GM18909 (cell line): ENCODE results near the gene UNKL.
A peak's percentile ranks its signal among the peaks of the same experiment; 100 is the strongest.

ENCODE experiments used
- ATAC-seq: cut with Tn5 transposase; IDR thresholded peaks from one replicate; pipeline ENCODE4 v1.9.1; 2021; ENCODE audit warnings: mild to moderate bottlenecking; ENCODE audit not compliant: unreplicated experiment, poor library complexity

Gene UNKL

DNA sequence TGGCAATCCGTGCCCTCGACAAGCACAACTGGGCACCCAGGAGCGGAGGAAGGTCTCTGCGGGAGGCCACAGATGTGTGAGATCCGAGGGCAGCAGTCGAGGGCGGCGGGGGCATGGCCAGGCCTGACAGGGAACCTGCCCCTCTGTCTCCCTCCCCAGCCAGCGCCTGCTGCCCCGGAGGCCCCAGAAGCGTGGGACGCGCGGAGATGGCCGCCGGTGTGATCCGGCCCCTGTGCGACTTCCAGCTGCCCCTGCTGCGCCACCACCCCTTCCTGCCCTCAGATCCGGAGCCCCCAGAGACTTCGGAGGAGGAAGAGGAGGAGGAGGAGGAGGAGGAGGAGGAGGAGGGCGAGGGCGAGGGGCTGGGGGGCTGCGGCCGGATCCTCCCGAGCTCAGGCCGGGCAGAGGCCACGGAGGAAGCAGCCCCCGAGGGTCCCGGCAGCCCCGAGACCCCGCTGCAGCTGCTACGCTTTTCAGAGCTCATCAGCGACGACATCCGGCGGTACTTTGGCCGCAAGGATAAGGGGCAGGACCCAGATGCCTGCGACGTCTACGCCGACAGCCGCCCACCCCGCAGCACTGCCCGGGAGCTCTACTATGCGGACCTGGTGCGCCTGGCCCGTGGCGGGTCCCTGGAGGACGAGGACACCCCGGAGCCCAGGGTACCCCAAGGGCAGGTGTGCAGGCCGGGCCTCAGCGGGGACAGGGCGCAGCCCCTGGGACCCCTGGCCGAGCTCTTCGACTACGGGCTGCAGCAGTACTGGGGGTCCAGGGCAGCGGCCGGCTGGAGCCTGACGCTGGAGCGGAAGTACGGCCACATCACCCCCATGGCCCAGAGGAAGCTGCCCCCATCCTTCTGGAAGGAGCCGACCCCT, 18.1 kb upstream of the UNKL start:
- ATAC-seq = no peak

GRCh38 chr16:1431497-1432270, 17.2 kb upstream of the UNKL start:
- no peak for ATAC-seq

DNA sequence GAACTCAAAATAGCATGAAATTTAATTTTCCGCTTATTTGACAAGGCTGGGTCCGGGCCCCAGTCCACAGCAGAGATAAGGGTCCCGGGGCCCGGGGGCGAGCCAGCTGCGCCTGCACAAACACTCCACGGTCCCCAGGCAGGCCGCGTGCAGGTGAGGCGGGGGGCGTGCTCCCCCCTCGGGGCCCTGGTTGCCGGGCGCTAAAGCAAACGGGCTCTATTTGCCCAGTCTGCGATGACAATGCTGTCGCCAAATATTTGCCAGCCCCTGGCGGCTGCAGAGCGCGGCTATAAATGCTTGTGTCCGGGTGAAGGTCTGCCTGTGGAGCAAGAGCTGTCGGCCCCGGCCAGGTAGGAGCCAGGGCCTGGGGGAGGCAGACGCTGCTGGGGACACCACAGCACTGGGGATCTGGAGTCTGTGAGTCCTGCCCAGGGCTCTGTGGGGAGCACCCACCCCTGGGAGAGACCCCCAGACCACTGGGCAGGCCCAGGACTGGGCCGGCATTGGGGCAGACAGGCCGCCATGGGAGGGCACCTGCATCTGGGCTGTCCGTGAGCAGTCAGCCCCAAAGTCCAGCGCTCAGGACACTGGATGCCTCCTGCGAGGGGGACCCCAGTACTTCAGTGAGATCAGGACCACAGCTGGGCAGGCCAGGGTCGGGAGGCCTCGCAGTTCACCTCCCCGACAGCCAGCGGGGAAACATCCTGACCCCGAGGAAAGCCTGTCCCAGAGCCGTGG, 16.4 kb upstream of the UNKL start, which contains the start of gene PERCC1:
TSS of gene PERCC1 (plus strand) at position 320 of the 738 bp plus-strand sequence. CDS start 1,516 bp downstream, outside the sequence.
- ATAC-seq = no peak

DNA sequence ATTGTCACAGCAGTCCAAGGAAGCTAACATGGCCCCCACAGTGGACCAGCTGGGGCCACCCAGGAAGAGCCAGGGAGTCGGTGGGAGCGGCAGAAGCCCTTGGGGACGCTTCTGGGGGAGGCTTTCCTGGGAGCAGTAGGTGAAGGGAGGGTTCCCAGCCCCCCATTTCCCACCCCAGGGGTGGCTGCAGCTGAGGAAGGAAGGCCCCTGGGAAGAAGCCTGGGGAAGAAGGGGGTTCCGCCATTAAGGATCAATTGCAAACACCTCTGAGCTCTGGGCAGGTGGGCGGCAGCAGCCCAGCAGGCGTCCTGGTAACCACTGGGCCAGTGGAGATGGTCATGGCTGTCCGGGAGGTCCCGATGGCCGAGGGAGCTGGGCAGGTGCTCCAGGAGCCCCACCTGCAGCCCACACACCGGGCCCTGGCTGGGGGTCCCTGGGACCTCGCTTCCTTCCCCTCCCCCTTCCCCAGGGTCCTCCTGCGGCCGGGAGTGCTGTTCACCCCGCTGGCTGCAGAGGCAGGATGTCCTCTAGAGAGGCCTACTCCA, 15.8 kb upstream of the UNKL start:
- ATAC-seq = no peak

DNA sequence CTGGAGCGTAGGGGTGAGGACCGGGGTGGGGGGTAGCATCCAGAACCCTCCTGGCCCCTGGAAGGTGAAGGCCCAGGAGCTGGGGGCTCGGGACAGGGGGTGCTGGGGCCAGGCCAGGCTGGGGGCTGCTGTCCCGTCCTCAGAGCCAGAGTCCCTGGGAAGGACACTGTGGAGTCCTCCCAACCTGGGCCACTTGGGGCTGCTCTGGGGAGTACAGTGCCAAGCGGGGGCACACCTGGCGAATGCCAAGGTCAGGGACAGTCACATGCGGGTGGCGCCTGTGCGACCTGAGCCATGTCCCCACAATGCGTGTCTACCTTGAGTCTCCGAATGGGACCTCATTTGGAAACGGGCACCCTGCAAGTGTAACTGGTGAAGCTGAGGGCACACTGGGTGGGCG, 15.1 kb upstream of the UNKL start:
- ATAC-seq = no peak

GRCh38 chr16:1429012-1429411, 14.5 kb upstream of the UNKL start:
- ATAC-seq = no peak

DNA sequence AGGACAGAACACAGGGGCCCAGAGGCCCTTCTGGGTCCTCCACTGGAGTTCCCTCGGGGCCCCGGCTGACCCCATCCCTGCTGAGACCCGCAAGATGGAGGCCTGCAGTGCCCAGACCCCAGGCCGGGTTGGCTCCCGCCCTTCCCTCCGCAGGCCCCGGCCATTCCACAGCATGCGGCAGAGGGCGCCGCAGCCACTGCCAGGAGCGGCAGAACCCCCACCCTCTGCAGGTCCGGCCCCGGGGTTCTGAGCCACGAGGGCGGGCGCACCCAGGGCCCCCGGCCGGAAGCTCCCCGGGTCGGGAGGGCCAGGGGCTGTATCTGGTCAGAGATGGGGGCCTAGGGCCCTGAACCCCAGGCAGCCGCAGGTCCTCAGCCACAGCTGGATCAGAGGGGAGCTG, 14.0 kb upstream of the UNKL start:
- ATAC-seq = no peak

DNA sequence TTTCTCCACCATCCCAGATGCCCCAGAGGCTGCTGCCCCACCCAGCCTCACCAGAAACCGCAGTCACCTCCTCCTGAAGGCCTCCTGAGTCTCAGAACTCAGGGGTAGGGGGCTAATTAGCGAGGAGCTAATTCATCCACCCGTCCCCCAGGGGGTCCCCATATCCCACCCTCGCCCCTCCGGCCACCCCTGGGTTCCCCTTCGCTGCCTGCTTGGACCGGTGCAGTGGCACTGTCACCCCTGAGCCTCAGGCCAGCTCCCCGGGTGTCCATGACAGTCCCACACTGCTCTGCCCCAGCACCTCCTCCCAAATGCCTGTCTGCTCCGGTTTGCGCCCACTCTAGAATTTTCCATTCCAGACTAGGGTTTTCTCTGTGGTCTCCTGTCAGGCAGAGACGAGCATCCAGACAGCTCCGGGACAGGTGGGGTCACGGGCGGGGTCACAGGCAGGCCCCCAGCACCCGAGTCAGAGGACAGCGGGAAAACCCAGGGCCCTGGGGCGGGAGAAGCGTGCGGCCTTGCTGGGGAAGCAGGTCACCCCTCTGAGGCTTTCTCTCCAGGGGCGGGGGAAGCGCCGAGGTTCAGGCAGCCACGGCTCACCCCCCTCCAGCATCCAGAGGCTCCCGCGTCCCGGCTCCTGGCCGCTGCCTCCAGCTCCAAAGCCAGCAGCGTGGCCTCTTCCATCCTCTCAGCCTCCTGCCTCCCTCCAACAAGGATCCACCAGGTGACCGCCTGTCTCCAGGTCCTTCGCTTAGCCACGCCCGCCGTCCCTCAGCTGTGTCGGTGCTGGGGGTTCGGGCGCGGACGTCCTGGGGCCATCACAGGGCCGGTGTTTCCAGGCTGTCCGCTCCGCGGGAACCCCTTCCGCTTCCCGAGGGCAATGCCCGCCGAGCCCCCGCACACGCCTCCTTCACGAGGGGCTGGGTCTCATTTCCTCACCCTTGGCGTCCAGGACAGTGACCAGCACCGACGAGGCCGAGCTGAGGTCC, 13.3 kb upstream of the UNKL start:
- no peak for ATAC-seq

DNA sequence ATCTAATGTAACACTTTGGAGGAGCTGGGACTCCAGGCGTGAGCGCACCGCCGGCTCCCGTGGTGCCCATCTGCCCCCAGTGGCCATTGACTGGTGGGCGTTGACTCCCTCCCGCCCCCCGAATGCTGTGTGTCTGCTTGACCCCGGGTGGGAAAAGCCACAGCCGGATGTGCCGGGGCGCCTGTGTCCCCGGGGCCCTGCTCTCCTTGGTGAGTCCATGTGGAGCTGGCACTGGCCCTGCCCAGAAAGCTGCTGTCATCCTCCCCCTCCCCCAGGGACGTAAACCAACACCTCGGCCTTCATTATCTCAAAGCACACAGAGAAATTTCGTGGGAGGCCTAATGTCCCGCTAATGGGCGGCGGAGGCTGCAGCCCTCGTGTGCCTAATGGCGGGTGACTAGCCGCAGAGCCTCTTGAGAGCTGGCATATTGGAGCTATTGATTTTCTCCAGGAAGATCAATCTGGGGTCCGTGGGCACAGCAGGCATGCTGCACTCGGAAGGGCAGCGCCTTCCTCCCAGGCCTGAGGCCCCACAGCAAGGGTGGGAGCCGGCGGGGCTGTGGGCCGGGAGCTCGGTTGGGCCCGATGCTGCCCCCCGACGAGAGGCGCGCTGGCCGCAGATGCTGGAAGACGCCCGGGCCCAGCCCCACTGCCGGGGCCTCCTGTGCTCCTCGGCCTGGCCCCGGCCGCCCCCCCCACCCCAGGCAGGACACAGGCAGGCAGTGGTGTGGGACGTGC, 12.4 kb upstream of the UNKL start:
- ATAC-seq = no peak

- ATAC-seq = no peak
Observed at GRCh38 chr16:1425616-1426370, 11.3 kb upstream of the UNKL start.

DNA sequence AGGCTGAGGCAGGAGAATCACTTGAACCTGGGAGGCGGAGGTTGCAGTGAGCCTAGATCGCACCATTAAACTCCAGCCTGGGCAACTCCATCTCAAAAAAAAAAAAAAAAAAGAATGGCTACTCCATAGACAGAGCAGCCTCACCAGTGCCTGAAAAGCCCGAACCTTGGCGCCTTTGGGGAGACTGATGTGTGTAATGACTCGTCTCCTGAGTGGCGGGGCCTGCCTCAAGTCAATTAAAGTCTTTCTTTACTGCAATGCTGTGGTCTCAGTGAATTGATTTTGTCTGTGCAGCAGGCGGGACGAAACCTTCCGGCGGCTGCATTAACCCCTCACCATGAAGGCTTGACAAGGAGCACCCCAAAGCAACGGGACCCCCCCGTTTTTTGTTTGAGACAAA, 9.5 kb upstream of the UNKL start:
- ATAC-seq = no peak

DNA sequence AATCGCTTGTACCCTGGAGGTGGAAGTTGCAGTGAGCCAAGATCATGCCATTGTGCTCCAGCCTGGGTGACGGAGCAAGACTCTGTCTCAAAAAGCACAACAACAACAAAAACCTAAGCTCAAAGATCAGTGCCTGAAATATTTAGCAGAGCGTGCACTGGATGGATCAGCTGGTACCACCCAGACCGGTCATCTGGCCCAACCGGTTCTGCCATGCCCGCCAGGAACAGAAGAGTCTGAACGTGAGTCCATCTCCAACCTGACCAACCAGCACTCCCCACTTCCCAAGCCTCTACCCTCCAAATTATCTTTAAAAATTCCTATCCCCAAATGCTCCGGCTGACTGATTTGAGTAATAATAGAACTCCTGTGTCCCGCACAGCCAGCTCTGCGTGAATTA, 7.6 kb upstream of the UNKL start:
- ATAC-seq = no peak

GRCh38 chr16:1420111-1420539, 5.6 kb upstream of the UNKL start:
- ATAC-seq = peak; percentile 1

DNA sequence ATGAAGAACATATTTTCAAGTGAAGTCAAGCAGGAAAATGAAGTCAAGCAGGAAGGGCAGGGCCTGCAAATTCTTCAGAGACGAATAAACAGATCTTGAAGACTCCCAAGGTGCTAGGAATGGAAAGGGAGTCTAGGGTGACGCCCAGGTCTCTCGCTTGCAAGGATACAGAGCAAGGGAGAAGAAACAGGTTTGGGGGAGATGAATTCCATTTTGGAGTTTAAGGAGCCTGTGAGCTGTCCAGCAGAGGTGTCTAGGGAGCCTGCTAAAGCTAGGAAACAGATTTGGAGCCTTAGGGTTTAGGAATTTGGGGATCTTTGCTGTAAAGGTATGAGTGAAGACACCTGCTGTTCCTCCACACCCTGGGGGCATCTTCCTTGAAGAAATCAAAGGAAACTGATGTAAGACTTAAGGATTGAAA, 2.0 kb upstream of the UNKL start:
- no peak for ATAC-seq

GRCh38 chr16:1413684-1414531, 596 bp downstream of the UNKL start:
- peak; percentile 35 for ATAC-seq

- ATAC-seq = no peak
Observed at GRCh38 chr16:1412847-1413246, 1.7 kb downstream of the UNKL start.
